ENCODE measurements around the gene TRIP10.
A peak's percentile ranks its signal among the peaks of the same experiment; 100 is the strongest.
"Not testable (repeated sequence)": the region's sequence is repeated elsewhere in the genome, so short reads cannot be mapped to it uniquely, and the experiment has no call there.

Gene TRIP10

DNA sequence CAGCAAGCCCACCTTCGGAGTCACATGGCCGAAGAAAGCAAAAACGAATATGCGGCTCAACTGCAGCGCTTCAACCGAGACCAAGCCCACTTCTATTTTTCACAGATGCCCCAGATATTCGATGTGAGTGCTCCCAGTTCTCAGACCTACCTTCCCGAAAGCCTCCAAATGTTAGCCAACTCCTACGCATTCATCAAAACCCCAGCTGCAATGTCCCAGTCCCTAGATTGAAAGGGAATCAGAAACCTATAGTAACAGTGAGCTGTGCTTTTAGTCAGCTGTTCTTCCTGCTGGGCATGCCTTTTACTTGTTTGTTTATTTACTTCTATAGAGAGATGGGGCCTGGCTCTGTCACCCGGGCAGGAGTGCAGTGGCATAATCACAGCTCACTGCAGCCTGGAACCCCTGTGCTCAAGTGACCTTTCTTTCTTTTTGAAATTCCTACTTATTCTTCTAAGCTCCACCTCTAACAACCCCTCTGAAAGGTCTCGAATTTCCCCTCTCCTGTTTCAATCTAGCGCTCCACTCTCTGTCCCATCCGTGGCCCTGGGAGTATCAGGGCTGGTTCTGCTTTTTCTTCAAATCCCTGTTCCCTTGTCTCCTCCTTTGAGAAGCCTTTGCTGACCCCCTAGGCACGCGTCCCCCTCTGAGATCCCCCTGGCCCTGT lies 4.4 kb downstream of the TRIP10 start:
- no peak for DNase-seq (ENCODE audit: low spot score)

DNA sequence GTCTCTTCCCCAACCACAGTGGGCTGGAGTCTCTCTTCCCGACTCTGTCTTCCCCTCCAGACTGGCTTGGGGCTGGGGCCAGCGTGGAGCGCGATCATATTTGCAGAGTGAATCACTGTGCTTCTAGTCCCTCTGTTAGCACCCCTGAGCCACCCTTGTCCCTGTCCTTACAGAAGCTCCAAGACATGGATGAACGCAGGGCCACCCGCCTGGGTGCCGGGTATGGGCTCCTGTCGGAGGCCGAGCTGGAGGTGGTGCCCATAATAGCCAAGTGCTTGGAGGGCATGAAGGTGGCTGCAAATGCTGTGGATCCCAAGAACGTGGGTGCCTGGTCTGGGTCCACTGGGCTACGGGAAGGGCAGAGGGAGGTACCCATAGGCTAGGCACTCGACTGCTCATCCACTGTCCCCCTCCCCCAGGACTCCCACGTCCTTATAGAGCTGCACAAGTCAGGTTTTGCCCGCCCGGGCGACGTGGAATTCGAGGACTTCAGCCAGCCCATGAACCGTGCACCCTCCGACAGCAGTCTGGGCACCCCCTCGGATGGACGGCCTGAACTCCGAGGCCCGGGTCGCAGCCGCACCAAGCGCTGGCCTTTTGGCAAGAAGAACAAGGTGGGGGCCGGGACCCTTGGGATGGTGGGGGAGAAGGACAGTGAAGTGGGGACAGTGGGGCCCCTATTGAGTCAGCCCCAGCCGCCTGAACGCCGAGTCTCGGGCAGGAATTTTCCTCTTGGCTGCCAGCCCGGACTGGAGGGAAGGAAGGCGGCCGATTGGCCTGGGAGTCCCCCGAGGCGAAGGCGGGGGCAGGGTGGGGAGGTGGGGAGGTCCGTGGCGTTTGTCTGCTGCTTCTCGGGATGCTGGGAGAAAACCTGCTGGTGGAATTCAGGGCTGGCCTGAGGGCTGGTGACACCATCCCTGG lies 5.2 kb downstream of the TRIP10 start:
- no peak for DNase-seq (ENCODE audit: low spot score)

DNA sequence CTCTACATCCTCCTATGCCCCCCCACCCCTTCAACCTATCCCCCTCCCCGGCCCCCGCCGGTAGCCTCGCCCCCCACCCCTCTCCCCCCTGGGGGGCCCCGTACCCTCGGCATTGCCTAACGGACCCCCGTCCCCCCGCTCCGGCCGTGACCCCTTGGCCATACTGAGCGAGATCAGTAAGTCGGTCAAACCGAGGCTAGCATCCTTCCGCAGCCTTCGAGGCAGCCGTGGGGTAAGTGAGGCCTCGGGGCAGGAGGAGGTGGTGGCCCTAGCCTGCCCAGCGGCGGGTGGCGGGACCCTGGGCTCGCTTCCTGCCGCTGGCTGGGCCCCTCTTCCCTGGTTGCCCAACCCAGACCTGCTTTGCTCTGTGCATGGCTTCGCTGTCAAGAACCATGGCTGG lies 6.5 kb downstream of the TRIP10 start:
- no peak for DNase-seq (ENCODE audit: low spot score)

DNA sequence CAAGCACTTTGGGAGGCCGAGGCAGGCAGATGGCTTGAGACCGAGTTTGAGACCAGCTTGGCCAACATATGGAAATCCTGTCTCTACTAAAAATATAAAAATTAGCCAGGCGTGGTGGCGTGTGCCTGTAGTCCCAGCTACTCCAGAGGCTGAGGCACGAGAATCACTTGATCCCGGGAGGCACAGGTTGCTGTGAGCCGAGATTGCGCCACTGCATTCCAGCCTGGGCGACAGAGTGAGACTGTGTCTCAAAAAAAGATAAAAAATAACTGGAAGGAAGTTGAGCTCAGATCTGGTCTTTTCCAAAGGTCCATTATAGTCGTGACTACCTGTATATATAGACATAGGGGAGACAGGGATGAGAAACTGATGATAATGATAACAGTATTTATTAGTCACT lies 9.1 kb downstream of the TRIP10 start:
- not testable (repeated sequence) for DNase-seq (ENCODE audit: low spot score)

DNA sequence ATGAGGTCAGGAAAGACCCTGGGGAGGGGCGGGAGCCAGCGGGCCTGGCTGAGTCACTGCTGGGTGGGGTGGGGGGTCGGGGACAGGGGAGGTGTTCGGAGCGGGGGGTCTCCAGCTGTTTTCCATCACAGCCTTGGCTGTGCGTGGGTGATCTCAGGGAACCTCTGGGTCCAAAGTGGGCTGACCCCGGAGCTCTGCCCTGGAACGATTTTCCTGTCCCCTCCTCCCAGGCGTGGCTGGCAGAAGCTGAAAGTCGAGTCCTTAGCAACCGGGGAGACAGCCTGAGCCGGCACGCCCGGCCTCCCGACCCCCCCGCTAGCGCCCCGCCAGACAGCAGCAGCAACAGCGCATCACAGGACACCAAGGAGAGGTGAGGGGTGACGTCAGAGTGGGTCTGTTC lies 10.6 kb downstream of the TRIP10 start:
- DNase-seq (ENCODE audit: low spot score), result no peak

DNA sequence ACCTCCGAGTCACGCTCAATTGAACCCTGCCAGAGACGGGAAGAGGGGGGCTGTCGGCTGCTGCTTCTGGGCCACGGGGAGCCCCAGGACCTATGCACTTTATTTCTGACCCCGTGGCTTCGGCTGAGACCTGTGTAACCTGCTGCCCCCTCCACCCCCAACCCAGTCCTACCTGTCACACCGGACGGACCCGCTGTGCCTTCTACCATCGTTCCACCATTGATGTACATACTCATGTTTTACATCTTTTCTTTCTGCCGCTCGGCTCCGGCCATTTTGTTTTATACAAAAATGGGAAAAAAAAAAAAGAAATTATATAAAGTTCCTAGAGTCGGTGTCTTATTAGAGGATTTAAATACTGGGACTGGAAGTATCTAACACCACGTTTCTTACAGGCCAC lies 11.7 kb downstream of the TRIP10 start:
- no peak for DNase-seq (ENCODE audit: low spot score)

DNA sequence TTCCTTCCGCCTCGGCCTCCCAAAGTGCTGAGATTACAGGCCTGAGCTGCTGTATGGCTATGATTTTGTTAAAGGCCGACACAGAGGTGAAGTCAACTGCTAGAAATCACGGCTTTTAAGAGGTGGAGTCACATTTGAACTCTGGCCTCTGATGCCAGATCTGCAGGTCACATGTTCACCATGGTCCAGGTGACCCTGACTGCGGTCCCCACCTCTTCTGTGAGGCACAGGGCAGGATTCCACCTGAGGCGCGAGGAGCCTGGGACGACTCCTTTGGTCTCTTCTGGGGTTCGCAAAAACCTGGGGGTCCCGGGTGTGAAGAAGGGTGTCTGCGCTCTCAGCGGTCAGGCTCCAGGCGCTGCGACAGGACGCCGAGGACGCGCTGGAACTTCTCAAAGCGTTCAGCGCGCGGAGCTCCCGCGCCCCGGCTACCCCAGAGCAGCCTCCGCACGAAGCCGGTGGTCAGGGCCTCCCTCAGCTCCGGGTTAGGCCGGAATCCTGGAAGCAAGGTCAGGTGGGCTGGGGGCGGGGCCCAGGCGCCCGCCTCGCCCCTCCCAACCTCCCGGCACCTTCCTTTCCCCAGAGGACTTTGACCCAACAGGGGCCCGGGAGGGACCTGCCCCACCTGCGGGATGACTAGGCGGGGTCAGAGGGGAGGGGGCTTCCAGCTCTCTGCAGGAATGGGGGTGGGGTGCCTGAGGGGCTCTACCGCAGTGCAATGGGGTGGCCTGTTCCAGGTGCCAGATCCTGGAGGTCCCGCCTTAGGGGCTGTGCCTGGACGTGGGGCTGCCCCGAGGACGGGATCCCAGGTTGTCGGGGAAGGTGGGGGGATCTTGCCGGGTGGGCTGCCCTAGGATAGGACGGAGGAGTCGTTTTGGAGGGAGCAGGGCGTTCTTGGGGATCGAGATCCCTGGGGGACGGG lies 13.0 kb downstream of the TRIP10 start:
- DNase-seq (ENCODE audit: low spot score), result peak; percentile 55

DNA sequence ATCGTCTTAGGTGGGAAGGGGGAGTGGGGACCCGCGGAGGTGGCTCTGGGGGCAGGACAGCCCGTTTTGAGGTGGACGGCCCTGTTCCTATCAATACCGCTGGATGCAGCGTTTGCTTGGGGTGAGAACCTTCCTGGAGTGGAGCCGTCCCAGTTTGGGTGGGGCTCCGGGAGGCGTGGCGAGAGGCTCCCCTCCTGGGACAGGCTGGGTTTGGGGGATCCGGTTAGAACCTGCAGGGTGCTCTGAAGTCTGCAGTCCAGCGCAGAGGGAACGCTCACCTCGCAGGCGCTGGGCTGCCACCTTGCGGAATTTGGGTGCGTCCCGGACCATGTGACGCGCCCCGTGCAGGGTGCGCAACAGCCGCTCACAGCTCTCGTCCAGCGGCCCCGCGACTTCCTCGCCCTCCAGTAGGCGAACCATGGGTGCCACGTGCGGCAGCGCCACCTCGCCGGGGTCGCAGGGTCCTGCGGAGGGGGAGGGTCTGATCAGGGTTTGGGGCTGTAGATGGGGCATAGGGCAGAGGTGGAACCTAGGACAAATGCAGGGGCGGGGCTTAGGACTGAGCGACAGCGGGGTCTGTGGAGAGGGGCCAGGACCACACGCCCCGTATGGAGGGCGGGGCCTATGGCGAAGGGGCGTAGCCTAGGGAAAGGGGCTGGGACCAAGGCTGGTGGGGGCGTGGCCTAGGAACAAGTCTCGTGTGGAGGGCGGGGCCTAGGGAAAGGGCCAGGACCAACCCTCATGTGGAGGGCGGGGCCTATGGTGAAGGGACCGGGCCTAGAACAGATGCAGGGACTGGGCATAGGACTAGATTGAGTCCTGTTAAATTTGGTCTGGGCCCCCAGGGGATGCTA lies 13.9 kb downstream of the TRIP10 start:
- DNase-seq (ENCODE audit: low spot score), result peak; percentile 84

DNA sequence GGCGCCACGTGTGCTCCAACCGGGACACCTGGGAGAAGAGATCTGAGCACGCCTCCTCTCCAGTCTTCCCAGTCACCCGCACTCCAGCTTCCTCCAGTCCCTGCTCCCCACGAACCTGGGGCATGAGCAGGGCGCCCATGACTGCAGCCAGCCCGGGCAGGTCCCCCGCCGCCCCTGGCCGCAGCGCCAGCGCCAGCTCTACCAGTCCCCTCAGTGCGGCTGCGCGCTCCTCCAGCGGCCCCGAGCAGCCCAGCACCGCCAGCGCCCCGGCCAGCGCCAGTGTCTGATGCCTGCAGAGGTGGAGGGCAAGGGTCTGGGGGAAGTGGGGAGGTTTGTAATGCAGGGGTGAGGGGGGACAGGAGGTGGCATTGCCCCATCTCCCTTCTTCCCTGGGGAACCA lies 14.7 kb downstream of the TRIP10 start:
- DNase-seq (ENCODE audit: low spot score), result no peak

DNA sequence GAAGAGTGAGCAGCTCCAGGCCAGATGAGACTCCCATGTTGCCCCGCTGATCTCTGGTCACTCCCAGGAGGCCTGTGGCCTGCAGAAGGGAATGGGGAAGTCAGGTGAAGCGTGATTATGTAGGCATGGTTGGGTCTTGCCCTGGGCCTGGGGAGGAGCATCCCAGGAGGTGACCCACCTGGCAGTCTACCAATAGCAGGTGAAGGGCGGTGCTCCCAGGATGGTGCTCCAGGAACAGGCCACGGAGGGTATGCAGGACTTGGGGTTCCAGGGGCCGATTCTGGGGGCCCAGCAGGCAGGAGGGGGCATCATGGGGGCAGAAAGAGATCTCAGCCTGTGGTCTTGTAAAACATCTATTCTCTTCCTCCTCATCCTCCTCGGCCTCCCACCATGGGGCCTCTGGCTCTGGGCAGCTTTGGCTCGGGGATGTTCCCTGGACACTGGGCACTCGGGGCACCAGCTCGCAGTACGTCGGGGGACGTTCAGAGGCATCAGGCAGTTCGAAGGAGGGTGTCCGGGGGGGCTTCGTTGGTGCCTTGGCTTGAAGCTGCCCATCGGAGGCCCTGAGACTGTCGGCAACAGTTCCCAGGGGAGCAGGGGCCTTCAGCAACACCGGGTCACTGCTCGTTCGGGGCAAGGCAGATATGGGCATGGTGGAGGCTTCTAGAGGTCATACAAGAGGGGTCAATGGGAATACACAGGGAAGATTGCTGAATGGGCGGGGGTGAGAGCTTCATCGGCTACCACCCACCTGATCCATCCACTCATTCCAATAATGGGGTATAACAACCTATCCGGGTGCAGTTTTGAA lies 15.4 kb downstream of the TRIP10 start:
- no peak for DNase-seq (ENCODE audit: low spot score)

DNA sequence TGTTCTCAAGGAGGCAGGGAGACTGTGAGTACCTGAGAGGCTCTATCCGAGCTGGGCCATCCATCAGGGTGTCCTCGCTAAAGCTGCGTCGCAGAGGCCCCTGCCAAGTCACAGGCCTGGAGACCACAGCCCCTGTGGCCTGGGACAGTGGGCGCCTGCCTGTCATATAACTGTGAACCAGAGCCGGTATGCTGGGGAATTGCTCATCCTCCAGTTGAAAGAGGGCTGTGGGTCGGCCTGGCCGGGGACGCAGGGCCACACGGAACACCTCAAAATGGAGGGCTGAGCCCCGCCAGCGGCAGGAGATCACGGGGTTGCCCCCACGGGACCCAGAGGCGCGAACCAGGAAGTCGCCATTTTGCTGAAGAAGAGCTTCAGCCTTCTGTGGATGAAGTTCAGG lies 21.1 kb downstream of the TRIP10 start:
- no peak for DNase-seq (ENCODE audit: low spot score)

DNA sequence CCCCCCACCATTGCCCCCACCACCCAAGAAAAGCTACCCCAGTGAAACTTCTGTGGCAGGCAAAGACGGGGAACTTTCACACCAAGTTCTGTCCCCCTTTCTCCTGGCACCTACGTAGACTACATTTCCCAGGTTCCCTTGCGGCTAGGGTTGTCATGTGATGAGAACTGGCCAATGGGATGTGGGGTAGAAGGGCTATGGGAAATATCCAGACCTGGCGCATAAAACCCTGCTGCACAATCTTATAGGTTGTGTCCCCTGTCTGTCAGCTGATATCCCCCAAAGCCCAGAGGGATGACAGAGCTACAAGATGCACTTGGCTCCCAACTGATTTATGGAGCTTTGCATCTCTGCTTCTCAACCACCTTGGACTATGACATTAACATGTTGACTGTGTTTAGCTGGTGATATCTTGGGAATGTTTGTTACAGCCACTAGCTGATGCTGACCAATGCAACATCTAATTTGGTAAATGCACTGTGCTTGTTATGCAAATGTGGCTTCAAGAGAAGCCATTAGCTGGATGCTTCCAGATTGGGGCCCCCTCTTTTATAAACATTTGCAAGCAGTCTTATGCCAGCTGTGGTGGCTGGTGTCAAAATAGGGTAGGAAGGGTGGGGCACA lies 21.7 kb downstream of the TRIP10 start:
- DNase-seq (ENCODE audit: low spot score), result no peak

DNA sequence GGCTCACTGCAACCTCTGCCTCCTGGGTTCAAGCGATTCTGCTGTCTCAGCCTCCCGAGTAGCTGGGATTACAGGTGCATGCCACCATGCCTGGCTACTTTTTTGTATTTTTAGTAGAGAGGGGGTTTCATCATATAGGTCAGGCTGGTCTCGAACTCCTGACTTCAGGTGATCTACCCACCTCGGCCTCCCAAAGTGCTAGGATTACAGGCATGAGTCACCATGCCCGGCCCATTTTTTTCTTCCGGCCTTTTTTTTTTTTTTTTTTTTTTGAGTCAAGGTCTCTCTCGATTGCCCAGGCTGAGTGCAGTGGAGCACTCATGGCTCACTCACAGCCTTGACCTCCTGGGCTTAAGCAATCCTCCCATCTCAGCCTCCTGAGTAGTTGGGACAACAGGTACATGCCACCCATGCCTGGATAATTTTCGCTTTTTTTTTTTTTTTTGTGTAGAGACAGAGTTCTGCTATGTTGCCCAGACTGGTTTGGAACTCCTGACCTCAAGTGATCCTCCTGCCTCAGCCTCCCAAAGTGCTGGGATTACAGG lies 22.8 kb downstream of the TRIP10 start:
- DNase-seq (ENCODE audit: low spot score), result not testable (repeated sequence)

DNA sequence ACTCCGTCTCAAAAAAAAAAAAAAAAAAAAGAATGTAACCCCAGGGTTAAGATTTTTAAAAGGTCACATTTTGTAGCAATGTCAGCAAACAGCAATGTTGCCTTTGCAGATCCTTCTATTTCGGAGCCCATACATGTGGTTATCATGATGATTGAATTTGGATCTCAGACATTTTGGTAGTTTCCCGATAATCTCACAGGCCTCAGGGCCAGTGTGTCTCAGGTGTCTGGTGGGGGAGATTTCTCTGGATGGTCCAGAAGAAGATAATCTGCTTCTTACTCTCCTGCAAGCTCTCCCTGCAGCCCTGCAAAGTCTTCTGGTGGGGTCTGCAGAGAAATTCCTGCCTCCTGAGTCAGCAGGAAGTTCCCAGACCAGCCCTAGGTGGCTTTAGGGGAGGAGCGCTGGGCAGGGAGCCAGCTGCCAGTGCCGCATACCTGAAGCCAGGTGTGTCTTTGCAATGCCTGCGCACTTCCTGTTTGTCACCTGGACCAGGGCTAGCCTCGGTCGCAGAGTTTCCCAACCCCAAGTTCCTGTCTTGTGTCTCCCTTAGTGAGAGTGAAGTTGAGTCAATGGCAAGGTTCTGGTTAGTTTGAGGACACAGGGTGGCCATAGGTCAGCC lies 26.4 kb downstream of the TRIP10 start:
- DNase-seq (ENCODE audit: low spot score), result no peak

DNA sequence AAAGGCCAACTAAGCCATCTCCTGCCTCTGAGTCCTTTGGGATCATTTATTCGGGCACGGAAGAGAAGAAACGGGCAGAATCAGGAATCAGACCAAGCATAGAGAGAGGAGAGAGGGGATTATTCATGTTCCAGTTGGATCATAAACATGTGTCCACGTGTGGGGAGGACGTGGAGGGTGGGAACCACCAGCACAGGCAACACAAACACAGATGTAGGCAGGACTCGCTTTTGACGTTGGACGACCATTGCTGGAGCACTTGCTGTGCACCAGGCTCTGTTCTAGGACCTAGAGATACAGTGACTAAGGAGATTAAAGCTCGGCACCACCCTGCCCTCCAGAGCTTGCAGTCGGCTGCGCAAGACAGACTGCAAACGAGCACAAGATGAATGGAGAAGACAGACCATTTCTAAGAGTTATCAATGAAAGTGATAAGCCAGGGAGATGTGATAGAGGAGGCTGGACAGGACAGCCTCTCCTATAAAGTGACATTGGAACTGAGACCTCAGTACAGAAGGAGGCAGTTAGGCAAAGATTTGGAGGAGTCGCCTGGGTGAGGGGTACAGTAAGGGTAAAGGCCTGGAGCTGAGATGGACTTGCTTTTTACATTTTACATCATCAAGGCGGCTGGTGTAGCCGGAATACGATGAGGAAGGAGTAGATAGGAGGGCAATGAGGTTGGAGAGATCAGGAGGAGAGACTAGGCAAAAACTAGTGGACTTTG lies 27.0 kb downstream of the TRIP10 start:
- DNase-seq (ENCODE audit: low spot score), result no peak

DNA sequence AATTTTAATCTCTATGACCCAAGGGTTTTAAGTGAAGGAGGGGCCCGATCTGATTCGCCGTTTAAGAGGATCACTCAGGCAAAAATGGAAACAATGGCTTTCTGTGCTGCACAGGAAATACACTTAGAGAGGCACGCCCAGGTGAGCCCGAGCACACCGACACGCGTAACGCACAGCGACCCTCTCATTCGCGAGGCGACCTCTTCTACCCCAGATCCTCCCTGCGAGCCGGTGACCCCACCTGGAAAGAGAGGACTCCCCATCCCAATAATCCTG lies 27.5 kb downstream of the TRIP10 start:
- no peak for DNase-seq (ENCODE audit: low spot score)

DNA sequence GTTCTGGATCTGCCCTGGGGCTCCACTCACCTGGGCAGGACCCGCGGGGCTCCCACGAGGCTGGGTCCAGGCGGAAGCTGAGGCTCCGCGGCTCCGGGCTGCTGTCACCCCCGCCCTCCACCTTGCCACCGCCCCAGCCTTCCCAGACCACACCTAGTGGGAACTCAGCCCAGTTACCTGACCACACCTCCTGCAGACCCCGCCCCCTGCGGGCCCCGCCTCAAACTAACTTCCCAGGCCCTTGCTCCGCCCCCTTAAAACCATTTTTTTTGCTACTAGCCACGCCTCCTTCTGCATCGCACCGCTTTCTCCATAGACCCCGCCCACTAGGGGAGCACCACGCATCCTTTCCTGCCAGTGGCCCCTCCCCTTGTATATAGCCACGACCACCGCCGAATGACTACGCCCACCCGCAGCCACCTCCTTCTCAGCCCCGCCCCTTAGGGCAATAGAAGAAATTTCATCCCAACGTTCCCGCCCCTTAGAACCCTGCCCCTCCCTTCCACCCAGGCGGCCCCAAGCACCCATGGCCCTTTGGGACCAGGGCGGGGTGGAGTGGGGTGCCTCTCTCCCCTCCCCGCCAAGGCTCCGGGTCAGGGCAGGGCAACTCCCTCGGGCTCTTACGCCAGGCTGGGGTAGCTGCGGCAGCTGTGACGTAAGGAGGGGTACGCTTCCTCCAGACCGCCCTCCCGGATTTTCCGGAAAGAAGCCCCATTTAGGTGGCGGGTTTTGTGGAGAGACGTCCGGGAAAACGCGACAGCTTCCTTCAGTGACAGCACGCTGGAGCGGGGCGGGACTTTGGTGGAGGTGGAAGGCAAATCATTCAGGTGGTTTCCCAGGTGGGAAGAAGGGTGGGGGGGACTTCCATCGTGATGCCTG lies 28.1 kb downstream of the TRIP10 start, which contains the start of gene SH2D3A:
Gene SH2D3A (minus strand): TSS at position 79 of the 879 bp plus-strand sequence. CDS start 3,687 bp downstream, outside the sequence.
- DNase-seq (ENCODE audit: low spot score), result peak; percentile 52
